ENCODE results near the gene CHAC2. TPM values are rescaled to one million over a fixed set of nuclear protein-coding genes. Genes with fewer than 3 reads are reported as not detected.

CHAC2 gene
- total RNA-seq, 1 donor from 2014 or later: 3.6 TPM

GRCh38 chr2:53813151-53813550 is 45.5 kb downstream of the CHAC2 start:
- H3K4me3 ChIP-seq (ENCODE audit: insufficient read depth, low read depth, low read length): no peak overlapping the region
- Mint-ChIP-seq H3K4me1 (ENCODE audit: low read depth, unreplicated experiment) (no peaks in the 10 kb centered on the region), H3K27ac (ENCODE audit: unreplicated experiment) (no peak overlapping the region), H3K27me3 (ENCODE audit: low read depth, unreplicated experiment) (no peaks in the 10 kb centered on the region), H3K4me3 (ENCODE audit: unreplicated experiment) (no peak overlapping the region), H3K9me3 (ENCODE audit: unreplicated experiment) (no peaks in the 10 kb centered on the region), H3K36me3 (ENCODE audit: low read depth, unreplicated experiment) (peaks cover 7% of the 10 kb centered on the region)
- no peaks in the 10 kb centered on the region for H3K79me2 ChIP-seq (ENCODE audit: insufficient read depth, low read length)
- H3K27me3 ChIP-seq (ENCODE audit: insufficient read depth, low read length): no peaks in the 10 kb centered on the region
- no peaks in the 10 kb centered on the region for H3K4me1 ChIP-seq (ENCODE audit: insufficient read depth, low read length)
- no peak for FAIRE-seq
- H3K9me3 ChIP-seq (ENCODE audit: insufficient read depth, low read depth, low read length): no peaks in the 10 kb centered on the region
- no peak overlapping the region for H2AFZ ChIP-seq (ENCODE audit: low read depth, low read length)
- H4K20me1 ChIP-seq (ENCODE audit: insufficient read depth, low read length): no peaks in the 10 kb centered on the region
- DNase-seq (ENCODE audit: low read depth): no peak
- no peak overlapping the region for H3K27ac ChIP-seq (ENCODE audit: low read depth, low read length)
- H3K9ac ChIP-seq (ENCODE audit: low read length): no peak overlapping the region
- H3K4me2 ChIP-seq (ENCODE audit: low read length): no peak overlapping the region
- TF ChIP-seq CTCF (IDR thresholded peaks at IDR 0.05; ENCODE audit: insufficient read depth, low read depth, low read length): no peak
- TF ChIP-seq EZH2 (IDR thresholded peaks at IDR 0.05; ENCODE audit: insufficient read depth, low read length): no peak
- peaks cover 59% of the 10 kb centered on the region for H3K36me3 ChIP-seq (ENCODE audit: insufficient read depth, low read length)

- TF ChIP-seq CTCF (IDR thresholded peaks at IDR 0.05; ENCODE audit: insufficient read depth, low read depth, low read length): no peak
- TF ChIP-seq EZH2 (IDR thresholded peaks at IDR 0.05; ENCODE audit: insufficient read depth, low read length): no peak
- Mint-ChIP-seq H3K36me3 (ENCODE audit: low read depth, unreplicated experiment) (peaks cover 3% of the 10 kb centered on the region), H3K4me1 (ENCODE audit: low read depth, unreplicated experiment) (no peaks in the 10 kb centered on the region), H3K4me3 (ENCODE audit: unreplicated experiment) (no peak overlapping the region), H3K27me3 (ENCODE audit: low read depth, unreplicated experiment) (no peaks in the 10 kb centered on the region), H3K27ac (ENCODE audit: unreplicated experiment) (no peak overlapping the region), H3K9me3 (ENCODE audit: unreplicated experiment) (no peaks in the 10 kb centered on the region)
- H3K36me3 ChIP-seq (ENCODE audit: insufficient read depth, low read length): peaks cover 30% of the 10 kb centered on the region
- no peak overlapping the region for H3K27ac ChIP-seq (ENCODE audit: low read depth, low read length)
- H3K4me1 ChIP-seq (ENCODE audit: insufficient read depth, low read length): no peaks in the 10 kb centered on the region
- H3K4me2 ChIP-seq (ENCODE audit: low read length): no peak overlapping the region
- no peaks in the 10 kb centered on the region for H3K9me3 ChIP-seq (ENCODE audit: insufficient read depth, low read depth, low read length)
- H3K9ac ChIP-seq (ENCODE audit: low read length): no peak overlapping the region
- H3K79me2 ChIP-seq (ENCODE audit: insufficient read depth, low read length): no peaks in the 10 kb centered on the region
- H2AFZ ChIP-seq (ENCODE audit: low read depth, low read length): no peak overlapping the region
- FAIRE-seq: no peak
- no peak for DNase-seq (ENCODE audit: low read depth)
- no peaks in the 10 kb centered on the region for H4K20me1 ChIP-seq (ENCODE audit: insufficient read depth, low read length)
- no peaks in the 10 kb centered on the region for H3K27me3 ChIP-seq (ENCODE audit: insufficient read depth, low read length)
- no peak overlapping the region for H3K4me3 ChIP-seq (ENCODE audit: insufficient read depth, low read depth, low read length)
Observed at GRCh38 chr2:53818854-53819435, 51.3 kb downstream of the CHAC2 start.

- no peaks in the 10 kb centered on the region for H3K27me3 ChIP-seq (ENCODE audit: insufficient read depth, low read length)
- H3K27ac ChIP-seq (ENCODE audit: low read depth, low read length): no peak overlapping the region
- H3K27me3 Mint-ChIP-seq (ENCODE audit: low read depth, unreplicated experiment): no peaks in the 10 kb centered on the region
- peaks cover 26% of the 10 kb centered on the region for H3K36me3 ChIP-seq (ENCODE audit: insufficient read depth, low read length)
- no peak for DNase-seq (ENCODE audit: low read depth)
- no peaks in the 10 kb centered on the region for H4K20me1 ChIP-seq (ENCODE audit: insufficient read depth, low read length)
- H3K4me2 ChIP-seq (ENCODE audit: low read length): no peak overlapping the region
- H3K36me3 Mint-ChIP-seq (ENCODE audit: low read depth, unreplicated experiment): peaks cover 3% of the 10 kb centered on the region
- FAIRE-seq: no peak
- TF ChIP-seq EZH2 (IDR thresholded peaks at IDR 0.05; ENCODE audit: insufficient read depth, low read length): no peak
- TF ChIP-seq CTCF (IDR thresholded peaks at IDR 0.05; ENCODE audit: insufficient read depth, low read depth, low read length): no peak
- H3K4me1 Mint-ChIP-seq (ENCODE audit: low read depth, unreplicated experiment): no peaks in the 10 kb centered on the region
- no peak overlapping the region for H3K9ac ChIP-seq (ENCODE audit: low read length)
- H3K4me3 Mint-ChIP-seq (ENCODE audit: unreplicated experiment): no peak overlapping the region
- H3K9me3 Mint-ChIP-seq (ENCODE audit: unreplicated experiment): no peaks in the 10 kb centered on the region
- H3K4me1 ChIP-seq (ENCODE audit: insufficient read depth, low read length): no peaks in the 10 kb centered on the region
- no peak overlapping the region for H3K4me3 ChIP-seq (ENCODE audit: insufficient read depth, low read depth, low read length)
- H3K27ac Mint-ChIP-seq (ENCODE audit: unreplicated experiment): no peak overlapping the region
- H3K9me3 ChIP-seq (ENCODE audit: insufficient read depth, low read depth, low read length): no peaks in the 10 kb centered on the region
- no peaks in the 10 kb centered on the region for H3K79me2 ChIP-seq (ENCODE audit: insufficient read depth, low read length)
- no peak overlapping the region for H2AFZ ChIP-seq (ENCODE audit: low read depth, low read length)
Observed at GRCh38 chr2:53819634-53820033, 52.0 kb downstream of the CHAC2 start.
